Gastrocnemius medialis (tissue), 4 donors: Measurements from ENCODE around the gene PARM1. TPM values are rescaled to one million over a fixed set of nuclear protein-coding genes. Genes with fewer than 3 reads are reported as not detected.
A peak's percentile ranks its signal among the peaks of the same experiment; 100 is the strongest.

Experiments used
- ATAC-seq, 2 donors: fragments of 150-250 bp; one replicate each; pipeline ENCODE4 v1.9.1; 2016
- DNase-seq, 2 donors: peaks; one replicate each; pipeline ENCODE4 v3.0.0-alpha.2; 2019
- H3K27ac ChIP-seq, 4 donors: fragments of 200-600 bp; sonication (generic); 1 replicate in 1 of 4; 2 replicates in 3 of 4; pipeline ENCODE4 v1.5.1; 2016 to 2018; ENCODE audit warnings: mild to moderate bottlenecking in 2 of 4, moderate library complexity in 1 of 4
- H3K27me3 ChIP-seq, 3 donors: fragments of 200-600 bp; sonication (generic) in 2 of 3; 1 replicate in 1 of 3; 2 replicates in 2 of 3; pipeline versions ENCODE4 v1.5.1 to v1.6.0; 2016 to 2019; ENCODE audit warnings: mild to moderate bottlenecking in 1 of 3, moderate library complexity in 1 of 3
- H3K36me3 ChIP-seq, 2 donors: fragments of 200-600 bp; sonication (generic) in 1 of 2; one replicate each; pipeline ENCODE4 v1.5.1; 2017 to 2018
- H3K4me1 ChIP-seq, 2 donors: fragments of 200-600 bp; sonication (generic) in 1 of 2; one replicate each; pipeline ENCODE4 v1.5.1; 2016 to 2017; ENCODE audit warnings: mild to moderate bottlenecking in 2 of 2
- H3K4me3 ChIP-seq, 4 donors: fragments of 200-600 bp; sonication (generic) in 3 of 4; 1 replicate in 1 of 4; 2 replicates in 3 of 4; pipeline ENCODE4 v1.5.1; 2016 to 2019; ENCODE audit warnings: mild to moderate bottlenecking in 2 of 4
- H3K9me3 ChIP-seq, 3 donors: fragments of 200-600 bp; sonication (generic) in 2 of 3; 1 replicate in 1 of 3; 2 replicates in 2 of 3; pipeline ENCODE4 v1.5.1; 2016 to 2019
- CTCF ChIP-seq, 5 experiments: fragments of 450-650 bp in 3 of 5; fragments of 200-600 bp in 2 of 5; sonication (generic) in 2 of 5; IDR thresholded peaks in 4 of 5; conservative IDR thresholded peaks in 1 of 5; 1 replicate in 4 of 5; 2 replicates in 1 of 5; pipeline ENCODE4 v1.5.1; 2016 to 2019; ENCODE audit warnings: antibody characterized with exemption in 5 of 5, mild to moderate bottlenecking in 3 of 5, moderate library complexity in 3 of 5
- POLR2A ChIP-seq, 2 donors: fragments of 450-650 bp; IDR thresholded peaks; one replicate each; pipeline ENCODE4 v1.6.1; 2017; ENCODE audit warnings: antibody characterized with exemption in 2 of 2, mild to moderate bottlenecking in 2 of 2, moderate library complexity in 2 of 2
- in situ Hi-C, 4 donors: fragments of 200-750 bp; cut with MboI; loops; one replicate each; pipeline versions ENCODE4 v1.15.0 to v1.8.0; 2017; ENCODE audit warnings: low sequenced_read_pairs in 4 of 4
- intact Hi-C: fragments of 100-400 bp; cut with DNase I; formaldehyde crosslinking; loops from one replicate; pipeline ENCODE4 v1.15.1; 2023; ENCODE audit warnings: low total_unique reads
- total RNA-seq, 4 donors: library from RNA; depleted of rRNA; stranded (reverse); fragments of >200 nt; gene quantifications; one replicate each; pipeline versions ENCODE4 v1.1.0 to v1.2.3, GENCODE V29; 2016

PARM1 gene
- total RNA-seq, 4 donors from 2014 or later = 9.3 to 13.1 (median 10.3) TPM

- ATAC-seq = no peak
- DNase-seq = no peak
- Histone ChIP-seq H3K27me3 (no peaks in the 10 kb centered on the region), H3K4me1 (peaks cover under 1 to 8% of the 10 kb centered on the region in 2 donors), H3K4me3 (no peak overlapping the region), H3K36me3 (no peaks in the 10 kb centered on the region), H3K9me3 (peaks cover 0 to 4% (median 0%) of the 10 kb centered on the region in 3 donors), H3K27ac (no peak overlapping the region)
- in situ Hi-C loops = no loop called here
- intact Hi-C loops = no loop called here
- TF ChIP-seq CTCF (IDR thresholded peaks at IDR 0.05 in 4 of 5, conservative IDR thresholded peaks at IDR 0.05 in 1 of 5) (no peak), POLR2A (IDR thresholded peaks at IDR 0.05) (no peak)
These were observed 29.7 kb downstream of the PARM1 start for GRCh38 chr4:74962584-74962983.

- peaks cover 0 to 4% (median 0%) of the 10 kb centered on the region in 3 donors for H3K9me3 ChIP-seq
- peaks cover 18 to 25% of the 10 kb centered on the region in 2 donors for H3K4me1 ChIP-seq
- TF ChIP-seq CTCF (IDR thresholded peaks at IDR 0.05 in 4 of 5, conservative IDR thresholded peaks at IDR 0.05 in 1 of 5) (no peak), POLR2A (IDR thresholded peaks at IDR 0.05) (no peak)
- no peak for ATAC-seq
- intact Hi-C loops = no loop called here
- H3K4me3 ChIP-seq = no peak overlapping the region
- no peaks in the 10 kb centered on the region for H3K27me3 ChIP-seq
- no peak overlapping the region for H3K27ac ChIP-seq
- H3K36me3 ChIP-seq = no peaks in the 10 kb centered on the region
- in situ Hi-C loops = no loop called here
- no peak for DNase-seq
These were observed 31.4 kb downstream of the PARM1 start for GRCh38 chr4:74964311-74964710.

- no peaks in the 10 kb centered on the region for H3K27me3 ChIP-seq
- no peaks in the 10 kb centered on the region for H3K36me3 ChIP-seq
- peaks cover 29 to 47% of the 10 kb centered on the region in 2 donors for H3K4me1 ChIP-seq
- H3K27ac ChIP-seq = peak overlapping the region; percentile 35 to 90 (median 84)
- no peak for DNase-seq
- TF ChIP-seq POLR2A (IDR thresholded peaks at IDR 0.05) (no peak), CTCF (IDR thresholded peaks at IDR 0.05 in 4 of 5, conservative IDR thresholded peaks at IDR 0.05 in 1 of 5) (no peak)
- no peaks in the 10 kb centered on the region for H3K9me3 ChIP-seq
- intact Hi-C loops = no loop called here
- in situ Hi-C loops = no loop called here
- H3K4me3 ChIP-seq = no peak overlapping the region
- ATAC-seq = no peak
These were observed 34.4 kb downstream of the PARM1 start for GRCh38 chr4:74967324-74967723.

- no peak for TF ChIP-seq POLR2A (IDR thresholded peaks at IDR 0.05)
- no peak for TF ChIP-seq CTCF (IDR thresholded peaks at IDR 0.05 in 4 of 5, conservative IDR thresholded peaks at IDR 0.05 in 1 of 5)
- no peak for DNase-seq
- H3K36me3 ChIP-seq = no peaks in the 10 kb centered on the region
- H3K4me1 ChIP-seq = peaks cover 29 to 48% of the 10 kb centered on the region in 2 donors
- intact Hi-C loops (loop anchor here (2.0 kb wide), 1 partner anchor 14 kb away; no protein-coding TSS in a partner anchor), in situ Hi-C loops (no loop called here)
- H3K27ac ChIP-seq = peak overlapping the region; percentile 82 to 90 (median 86)
- H3K9me3 ChIP-seq = no peaks in the 10 kb centered on the region
- ATAC-seq = no peak
- no peaks in the 10 kb centered on the region for H3K27me3 ChIP-seq
- no peak overlapping the region for H3K4me3 ChIP-seq
These were observed 35.7 kb downstream of the PARM1 start for GRCh38 chr4:74968456-74969164.
